ENCODE measurements around the gene HAO1.

DNA sequence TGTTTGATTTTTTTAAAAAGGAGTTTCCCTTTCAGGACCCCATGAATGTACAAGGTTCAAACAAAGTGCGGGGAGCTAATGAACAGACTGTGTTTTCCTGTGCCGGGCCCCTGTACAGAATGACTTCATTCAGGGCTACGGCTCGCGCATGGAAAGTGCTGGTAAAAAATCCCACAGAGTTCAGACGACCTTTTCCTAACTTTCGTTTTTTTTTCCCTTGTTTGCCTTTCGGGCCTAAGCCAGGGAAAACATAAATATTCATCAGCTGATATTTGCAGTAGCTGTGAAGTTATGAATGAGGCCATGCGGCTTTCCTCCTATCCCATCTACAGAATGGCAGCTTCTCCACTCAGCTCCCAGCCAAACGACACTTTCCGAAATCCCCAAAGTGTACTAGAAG is 74.0 kb downstream of the HAO1 start:
- TF ChIP-seq, protein P1, sequence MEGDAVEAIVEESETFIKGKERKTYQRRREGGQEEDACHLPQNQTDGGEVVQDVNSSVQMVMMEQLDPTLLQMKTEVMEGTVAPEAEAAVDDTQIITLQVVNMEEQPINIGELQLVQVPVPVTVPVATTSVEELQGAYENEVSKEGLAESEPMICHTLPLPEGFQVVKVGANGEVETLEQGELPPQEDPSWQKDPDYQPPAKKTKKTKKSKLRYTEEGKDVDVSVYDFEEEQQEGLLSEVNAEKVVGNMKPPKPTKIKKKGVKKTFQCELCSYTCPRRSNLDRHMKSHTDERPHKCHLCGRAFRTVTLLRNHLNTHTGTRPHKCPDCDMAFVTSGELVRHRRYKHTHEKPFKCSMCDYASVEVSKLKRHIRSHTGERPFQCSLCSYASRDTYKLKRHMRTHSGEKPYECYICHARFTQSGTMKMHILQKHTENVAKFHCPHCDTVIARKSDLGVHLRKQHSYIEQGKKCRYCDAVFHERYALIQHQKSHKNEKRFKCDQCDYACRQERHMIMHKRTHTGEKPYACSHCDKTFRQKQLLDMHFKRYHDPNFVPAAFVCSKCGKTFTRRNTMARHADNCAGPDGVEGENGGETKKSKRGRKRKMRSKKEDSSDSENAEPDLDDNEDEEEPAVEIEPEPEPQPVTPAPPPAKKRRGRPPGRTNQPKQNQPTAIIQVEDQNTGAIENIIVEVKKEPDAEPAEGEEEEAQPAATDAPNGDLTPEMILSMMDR (IDR thresholded peaks at IDR 0.05; ENCODE audit: low read depth, low read length) = no peak
- no peak for TF ChIP-seq EZH2phosphoT487 (IDR thresholded peaks at IDR 0.05; ENCODE audit: low read depth)
